ENCODE measurements around the gene PPP1R3G. TPM values are rescaled to one million over a fixed set of nuclear protein-coding genes. Genes with fewer than 3 reads are reported as not detected.

The PPP1R3G gene
- total RNA-seq, 1 donor from 2014 or later: 4.4 TPM

GRCh38 chr6:5091210-5092069 is 6.3 kb downstream of the PPP1R3G start:
- Histone ChIP-seq H3K36me3 (no peaks in the 10 kb centered on the region), H3K27me3 (no peaks in the 10 kb centered on the region), H3K9me3 (no peaks in the 10 kb centered on the region), H3K4me1 (peaks cover 20% of the 10 kb centered on the region), H3K27ac (no peak overlapping the region), H3K4me3 (no peak overlapping the region)
- intact Hi-C loops (cut with DNase I): no loop called here
- TF ChIP-seq CTCF (IDR thresholded peaks at IDR 0.05) (no peak), POLR2A (IDR thresholded peaks at IDR 0.05) (no peak), POLR2AphosphoS5 (IDR thresholded peaks at IDR 0.05; ENCODE audit: insufficient read depth in 1 of 2, low read depth in 1 of 2) (no peak)
- no peak for DNase-seq (ENCODE audit: extremely low spot score in 2 of 2)

- H3K4me1 ChIP-seq: peaks cover 5% of the 10 kb centered on the region
- no peaks in the 10 kb centered on the region for H3K27me3 ChIP-seq
- H3K36me3 ChIP-seq: no peaks in the 10 kb centered on the region
- no peak for DNase-seq (ENCODE audit: extremely low spot score in 2 of 2)
- no peaks in the 10 kb centered on the region for H3K9me3 ChIP-seq
- intact Hi-C loops (cut with DNase I): no loop called here
- no peak overlapping the region for H3K27ac ChIP-seq
- TF ChIP-seq POLR2A (IDR thresholded peaks at IDR 0.05) (no peak), POLR2AphosphoS5 (IDR thresholded peaks at IDR 0.05; ENCODE audit: insufficient read depth in 1 of 2, low read depth in 1 of 2) (no peak), CTCF (IDR thresholded peaks at IDR 0.05) (no peak)
- no peak overlapping the region for H3K4me3 ChIP-seq
Observed at GRCh38 chr6:5093231-5094015, 8.3 kb downstream of the PPP1R3G start.

GRCh38 chr6:5094327-5094726 is 9.2 kb downstream of the PPP1R3G start:
- H3K27me3 ChIP-seq: no peaks in the 10 kb centered on the region
- TF ChIP-seq CTCF (IDR thresholded peaks at IDR 0.05): no peak
- TF ChIP-seq POLR2A (IDR thresholded peaks at IDR 0.05): no peak
- TF ChIP-seq POLR2AphosphoS5 (IDR thresholded peaks at IDR 0.05; ENCODE audit: insufficient read depth in 1 of 2, low read depth in 1 of 2): no peak
- DNase-seq (ENCODE audit: extremely low spot score in 2 of 2): no peak
- no peak overlapping the region for H3K4me3 ChIP-seq
- no peak overlapping the region for H3K27ac ChIP-seq
- no peaks in the 10 kb centered on the region for H3K36me3 ChIP-seq
- intact Hi-C loops (cut with DNase I): no loop called here
- peaks cover 5% of the 10 kb centered on the region for H3K4me1 ChIP-seq
- no peaks in the 10 kb centered on the region for H3K9me3 ChIP-seq

- no peak for DNase-seq (ENCODE audit: extremely low spot score in 2 of 2)
- intact Hi-C loops (cut with DNase I): no loop called here
- H3K27ac ChIP-seq: no peak overlapping the region
Observed at GRCh38 chr6:5095236-5095635, 10.1 kb downstream of the PPP1R3G start.

More at GRCh38 chr6:5095236-5095635, 10.1 kb downstream of the PPP1R3G start:
- H3K4me1 ChIP-seq: peaks cover 5% of the 10 kb centered on the region
- H3K4me3 ChIP-seq: no peak overlapping the region
- no peaks in the 10 kb centered on the region for H3K9me3 ChIP-seq
- H3K27me3 ChIP-seq: no peaks in the 10 kb centered on the region
- H3K36me3 ChIP-seq: no peaks in the 10 kb centered on the region
- TF ChIP-seq CTCF (IDR thresholded peaks at IDR 0.05) (no peak), POLR2A (IDR thresholded peaks at IDR 0.05) (no peak), POLR2AphosphoS5 (IDR thresholded peaks at IDR 0.05; ENCODE audit: insufficient read depth in 1 of 2, low read depth in 1 of 2) (no peak)

Data from vagina (tissue), 2 donors.